Suprapubic skin (tissue), 4 donors: ENCODE data around the gene PIP5K1B. TPM values are rescaled to one million over a fixed set of nuclear protein-coding genes. Genes with fewer than 3 reads are reported as not detected.

Experiments used
- DNase-seq, 2 donors: peaks; one replicate each; pipeline ENCODE4 v3.0.0-alpha.2; 2019; ENCODE audit warnings: low spot score in 2 of 2
- H3K27ac ChIP-seq: fragments of 200-600 bp; sonication (generic); one replicate; pipeline ENCODE4 v1.5.1; 2019
- H3K27me3 ChIP-seq: fragments of 200-600 bp; sonication (generic); one replicate; pipeline ENCODE4 v1.5.1; 2019
- H3K36me3 ChIP-seq: fragments of 200-600 bp; sonication (generic); one replicate; pipeline ENCODE4 v1.5.1; 2019
- H3K4me1 ChIP-seq: fragments of 200-600 bp; sonication (generic); one replicate; pipeline ENCODE4 v1.5.1; 2019
- H3K4me3 ChIP-seq: fragments of 200-600 bp; sonication (generic); one replicate; pipeline ENCODE4 v1.5.1; 2019; ENCODE audit warnings: mild to moderate bottlenecking
- H3K9me3 ChIP-seq: fragments of 200-600 bp; sonication (generic); one replicate; pipeline ENCODE4 v1.5.1; 2019
- EP300 ChIP-seq: sonication (generic); formaldehyde crosslinking; IDR thresholded peaks from one replicate; pipeline ENCODE4 v1.6.1; 2017; ENCODE audit warnings: antibody characterized with exemption
- POLR2A ChIP-seq, 2 donors: fragments of 450-650 bp; IDR thresholded peaks; one replicate each; pipeline ENCODE4 v1.6.1; 2017; ENCODE audit warnings: antibody characterized with exemption in 2 of 2, mild to moderate bottlenecking in 2 of 2, moderate library complexity in 2 of 2
- POLR2AphosphoS5 ChIP-seq, 3 donors: sonication (generic); formaldehyde crosslinking; IDR thresholded peaks; one replicate each; pipeline ENCODE4 v1.6.1; 2017; ENCODE audit warnings: antibody characterized with exemption in 3 of 3
- WGBS: methylation state at CpG from one replicate; pipeline ENCODE4 v1.1.5; 2018; 5-methylcytosine and 5-hydroxymethylcytosine counted together
- total RNA-seq, 4 donors: library from RNA; depleted of rRNA; stranded (reverse); fragments of >200 nt; gene quantifications; one replicate each; pipeline ENCODE4 v1.1.0, GENCODE V29; 2016
- TF ChIP-seq, protein P1 (sequence below), 2 donors: fragments of 200-600 bp in 1 of 2; fragments of 450-650 bp in 1 of 2; sonication (generic) in 1 of 2; IDR thresholded peaks; one replicate each; pipeline ENCODE4 v1.5.1; 2016 to 2019; ENCODE audit warnings: antibody characterized with exemption in 2 of 2, mild to moderate bottlenecking in 1 of 2, moderate library complexity in 1 of 2

PIP5K1B gene
- total RNA-seq, 4 donors from 2014 or later = 1.7 to 7.8 (median 3.4) TPM

- WGBS = 1% methylated on average over 7 of the region's 75 CpGs
- H3K27ac ChIP-seq = peak within 1 kb of the TSS; percentile 89
- H3K27me3 ChIP-seq = no peaks in the 10 kb centered on the region
- DNase-seq = peak; percentile 79 to 85
- H3K9me3 ChIP-seq = no peaks in the 10 kb centered on the region
- H3K4me1 ChIP-seq = peaks cover 12% of the 10 kb centered on the region
- peak in 2 of 3 donors; percentile 20 to 58 for TF ChIP-seq POLR2AphosphoS5 (IDR thresholded peaks at IDR 0.05)
- no peak for TF ChIP-seq POLR2A (IDR thresholded peaks at IDR 0.05)
- TF ChIP-seq, protein P1, sequence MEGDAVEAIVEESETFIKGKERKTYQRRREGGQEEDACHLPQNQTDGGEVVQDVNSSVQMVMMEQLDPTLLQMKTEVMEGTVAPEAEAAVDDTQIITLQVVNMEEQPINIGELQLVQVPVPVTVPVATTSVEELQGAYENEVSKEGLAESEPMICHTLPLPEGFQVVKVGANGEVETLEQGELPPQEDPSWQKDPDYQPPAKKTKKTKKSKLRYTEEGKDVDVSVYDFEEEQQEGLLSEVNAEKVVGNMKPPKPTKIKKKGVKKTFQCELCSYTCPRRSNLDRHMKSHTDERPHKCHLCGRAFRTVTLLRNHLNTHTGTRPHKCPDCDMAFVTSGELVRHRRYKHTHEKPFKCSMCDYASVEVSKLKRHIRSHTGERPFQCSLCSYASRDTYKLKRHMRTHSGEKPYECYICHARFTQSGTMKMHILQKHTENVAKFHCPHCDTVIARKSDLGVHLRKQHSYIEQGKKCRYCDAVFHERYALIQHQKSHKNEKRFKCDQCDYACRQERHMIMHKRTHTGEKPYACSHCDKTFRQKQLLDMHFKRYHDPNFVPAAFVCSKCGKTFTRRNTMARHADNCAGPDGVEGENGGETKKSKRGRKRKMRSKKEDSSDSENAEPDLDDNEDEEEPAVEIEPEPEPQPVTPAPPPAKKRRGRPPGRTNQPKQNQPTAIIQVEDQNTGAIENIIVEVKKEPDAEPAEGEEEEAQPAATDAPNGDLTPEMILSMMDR (IDR thresholded peaks at IDR 0.05) = peak; percentile 73 to 98
- H3K4me3 ChIP-seq = peak within 1 kb of the TSS; percentile 86
- H3K36me3 ChIP-seq = no peaks in the 10 kb centered on the region
These were observed 330.6 kb downstream of the PIP5K1B start, which contains the start of gene FXN for GRCh38 chr9:69035438-69036308. TSS of gene FXN (plus strand) at chr9:69035752. CDS start at chr9:69035783, 31 bp downstream.

DNA sequence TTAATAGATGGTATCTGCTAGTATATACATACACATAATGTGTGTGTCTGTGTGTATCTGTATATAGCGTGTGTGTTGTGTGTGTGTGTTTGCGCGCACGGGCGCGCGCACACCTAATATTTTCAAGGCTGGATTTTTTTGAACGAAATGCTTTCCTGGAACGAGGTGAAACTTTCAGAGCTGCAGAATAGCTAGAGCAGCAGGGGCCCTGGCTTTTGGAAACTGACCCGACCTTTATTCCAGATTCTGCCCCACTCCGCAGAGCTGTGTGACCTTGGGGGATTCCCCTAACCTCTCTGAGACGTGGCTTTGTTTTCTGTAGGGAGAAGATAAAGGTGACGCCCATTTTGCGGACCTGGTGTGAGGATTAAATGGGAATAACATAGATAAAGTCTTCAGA lies 331.3 kb downstream of the PIP5K1B start:
- Histone ChIP-seq H3K27me3 (no peaks in the 10 kb centered on the region), H3K4me3 (peak overlapping the region; percentile 86), H3K36me3 (no peaks in the 10 kb centered on the region), H3K4me1 (peaks cover 12% of the 10 kb centered on the region), H3K27ac (peak overlapping the region; percentile 89), H3K9me3 (no peaks in the 10 kb centered on the region)
- TF ChIP-seq, protein P1 (IDR thresholded peaks at IDR 0.05) = no peak
- TF ChIP-seq POLR2AphosphoS5 (IDR thresholded peaks at IDR 0.05) (no peak), POLR2A (IDR thresholded peaks at IDR 0.05) (no peak), EP300 (no peak)
- 7% methylated on average over 14 of the region's 14 CpGs for WGBS
- DNase-seq = no peak

DNA sequence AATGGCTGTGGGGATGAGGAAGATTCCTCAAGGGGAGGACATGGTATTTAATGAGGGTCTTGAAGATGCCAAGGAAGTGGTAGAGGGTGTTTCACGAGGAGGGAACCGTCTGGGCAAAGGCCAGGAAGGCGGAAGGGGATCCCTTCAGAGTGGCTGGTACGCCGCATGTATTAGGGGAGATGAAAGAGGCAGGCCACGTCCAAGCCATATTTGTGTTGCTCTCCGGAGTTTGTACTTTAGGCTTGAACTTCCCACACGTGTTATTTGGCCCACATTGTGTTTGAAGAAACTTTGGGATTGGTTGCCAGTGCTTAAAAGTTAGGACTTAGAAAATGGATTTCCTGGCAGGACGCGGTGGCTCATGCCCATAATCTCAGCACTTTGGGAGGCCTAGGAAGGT lies 331.8 kb downstream of the PIP5K1B start:
- peak overlapping the region; percentile 86 for H3K4me3 ChIP-seq
- no peaks in the 10 kb centered on the region for H3K36me3 ChIP-seq
- peak in 1 of 2 donors; percentile 50 for DNase-seq
- H3K9me3 ChIP-seq = no peaks in the 10 kb centered on the region
- H3K4me1 ChIP-seq = peaks cover 12% of the 10 kb centered on the region
- H3K27ac ChIP-seq = peak overlapping the region; percentile 89
- no peaks in the 10 kb centered on the region for H3K27me3 ChIP-seq
- TF ChIP-seq, protein P1 (IDR thresholded peaks at IDR 0.05) = no peak
- 58% methylated on average over 10 of the region's 10 CpGs for WGBS

DNA sequence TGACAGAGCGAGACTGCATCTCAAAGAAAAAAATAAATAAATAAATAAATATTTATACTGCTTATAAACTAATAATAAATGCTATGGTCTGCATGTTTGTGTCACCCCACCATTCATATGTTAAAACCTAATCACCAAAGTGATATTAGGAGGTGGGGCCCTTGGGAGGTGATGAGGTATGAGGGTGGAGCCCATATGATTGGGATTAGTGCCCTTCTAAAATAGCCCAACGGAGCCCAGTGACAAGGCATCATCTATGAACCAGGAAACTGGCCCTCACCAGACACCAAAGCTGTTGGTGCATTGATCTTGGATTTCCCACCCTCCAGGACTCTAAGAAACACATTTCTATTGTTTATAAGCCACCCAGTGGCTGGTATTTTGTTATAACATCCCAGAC lies 335.6 kb downstream of the PIP5K1B start:
- Histone ChIP-seq H3K9me3 (no peaks in the 10 kb centered on the region), H3K27me3 (no peaks in the 10 kb centered on the region), H3K4me3 (no peak overlapping the region), H3K27ac (no peak overlapping the region), H3K36me3 (no peaks in the 10 kb centered on the region), H3K4me1 (peaks cover 7% of the 10 kb centered on the region)
- no peak for TF ChIP-seq POLR2A (IDR thresholded peaks at IDR 0.05)
- TF ChIP-seq, protein P1 (IDR thresholded peaks at IDR 0.05) = no peak
- TF ChIP-seq POLR2AphosphoS5 (IDR thresholded peaks at IDR 0.05) = no peak
- no peak for TF ChIP-seq EP300
- DNase-seq = peak in 1 of 2 donors; percentile 20
- 100% methylated on average over 2 of the region's 2 CpGs for WGBS
